ENCODE measurements around the gene TNFSF8. TPM values are rescaled to one million over a fixed set of nuclear protein-coding genes. Genes with fewer than 3 reads are reported as not detected.

Gene TNFSF8
- total and polyA plus RNA-seq, 12 donors, result 0.11 to 2.3 (median 0.65) TPM

DNA sequence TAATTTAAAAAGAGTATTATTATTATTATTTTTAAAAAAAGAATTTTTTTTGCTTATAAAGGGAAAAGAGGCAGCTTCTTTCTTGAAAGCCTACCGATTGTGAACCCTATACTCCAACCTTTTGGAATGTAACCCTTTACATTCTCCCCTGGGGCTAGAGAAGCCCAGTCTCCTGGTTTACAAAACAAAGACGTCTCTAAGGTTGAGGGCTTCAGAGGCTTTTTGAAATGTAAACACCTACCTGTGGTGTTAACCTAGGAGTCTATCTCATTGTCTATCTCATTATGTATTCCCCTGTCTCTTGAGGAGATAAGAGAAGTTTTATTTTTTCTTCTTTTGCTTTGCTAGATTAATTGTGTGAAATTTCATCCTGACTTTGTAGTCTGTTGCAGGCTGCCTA is 4.7 kb downstream of the TNFSF8 start:
- peaks cover 0 to 47% (median 20%) of the 10 kb centered on the region in 7 donors for H3K27me3 ChIP-seq

DNA sequence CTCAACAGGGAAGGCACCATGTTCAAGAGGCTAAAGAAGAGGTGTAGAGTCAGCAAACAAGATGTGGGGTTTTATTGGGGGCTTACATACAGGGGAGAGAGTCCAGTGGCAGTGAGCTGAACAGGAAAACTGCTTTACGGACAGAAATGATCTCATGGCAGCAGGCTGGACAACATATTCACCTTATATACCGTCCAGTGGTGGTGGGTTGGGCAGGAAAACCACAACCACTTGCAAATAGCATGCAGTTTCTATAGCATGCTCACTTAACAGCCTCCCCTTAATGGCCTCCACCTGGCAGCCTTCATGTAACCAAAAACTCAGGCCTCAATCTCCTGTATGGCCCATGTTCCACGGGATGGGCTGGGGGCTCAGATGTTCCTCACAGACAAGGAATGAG is 5.4 kb downstream of the TNFSF8 start:
- ATAC-seq (no peak), DNase-seq (no peak)
- no peaks in the 10 kb centered on the region for H3K36me3 ChIP-seq
- peaks cover 0 to 40% (median 14%) of the 10 kb centered on the region in 7 donors for H3K27me3 ChIP-seq
- H3K4me1 ChIP-seq, result peaks cover 0 to 18% (median 0%) of the 10 kb centered on the region in 9 donors
- no peaks in the 10 kb centered on the region for H3K9me3 ChIP-seq
- H3K27ac ChIP-seq, result no peak overlapping the region
- TF ChIP-seq, protein P1, sequence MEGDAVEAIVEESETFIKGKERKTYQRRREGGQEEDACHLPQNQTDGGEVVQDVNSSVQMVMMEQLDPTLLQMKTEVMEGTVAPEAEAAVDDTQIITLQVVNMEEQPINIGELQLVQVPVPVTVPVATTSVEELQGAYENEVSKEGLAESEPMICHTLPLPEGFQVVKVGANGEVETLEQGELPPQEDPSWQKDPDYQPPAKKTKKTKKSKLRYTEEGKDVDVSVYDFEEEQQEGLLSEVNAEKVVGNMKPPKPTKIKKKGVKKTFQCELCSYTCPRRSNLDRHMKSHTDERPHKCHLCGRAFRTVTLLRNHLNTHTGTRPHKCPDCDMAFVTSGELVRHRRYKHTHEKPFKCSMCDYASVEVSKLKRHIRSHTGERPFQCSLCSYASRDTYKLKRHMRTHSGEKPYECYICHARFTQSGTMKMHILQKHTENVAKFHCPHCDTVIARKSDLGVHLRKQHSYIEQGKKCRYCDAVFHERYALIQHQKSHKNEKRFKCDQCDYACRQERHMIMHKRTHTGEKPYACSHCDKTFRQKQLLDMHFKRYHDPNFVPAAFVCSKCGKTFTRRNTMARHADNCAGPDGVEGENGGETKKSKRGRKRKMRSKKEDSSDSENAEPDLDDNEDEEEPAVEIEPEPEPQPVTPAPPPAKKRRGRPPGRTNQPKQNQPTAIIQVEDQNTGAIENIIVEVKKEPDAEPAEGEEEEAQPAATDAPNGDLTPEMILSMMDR (IDR thresholded peaks at IDR 0.05), result no peak
- no peak overlapping the region for H3K4me3 ChIP-seq
- 73 to 75% methylated on average over 3 of the region's 3 CpGs for WGBS, 2 donors
- intact Hi-C loops (cut with DNase I), result no loop called here

More for the DNA sequence above, 4.7 kb downstream of the TNFSF8 start:
- Histone ChIP-seq H3K36me3 (no peaks in the 10 kb centered on the region), H3K4me1 (peaks cover 0 to 18% (median 0%) of the 10 kb centered on the region in 9 donors), H3K9me3 (no peaks in the 10 kb centered on the region), H3K27ac (no peak overlapping the region), H3K4me3 (no peak overlapping the region)
- ATAC-seq, result no peak
- DNase-seq, result no peak
- intact Hi-C loops (cut with DNase I), result no loop called here
- TF ChIP-seq, protein P1 (IDR thresholded peaks at IDR 0.05), result no peak
- 41 to 47% methylated on average over 2 of the region's 2 CpGs for WGBS, 2 donors

DNA sequence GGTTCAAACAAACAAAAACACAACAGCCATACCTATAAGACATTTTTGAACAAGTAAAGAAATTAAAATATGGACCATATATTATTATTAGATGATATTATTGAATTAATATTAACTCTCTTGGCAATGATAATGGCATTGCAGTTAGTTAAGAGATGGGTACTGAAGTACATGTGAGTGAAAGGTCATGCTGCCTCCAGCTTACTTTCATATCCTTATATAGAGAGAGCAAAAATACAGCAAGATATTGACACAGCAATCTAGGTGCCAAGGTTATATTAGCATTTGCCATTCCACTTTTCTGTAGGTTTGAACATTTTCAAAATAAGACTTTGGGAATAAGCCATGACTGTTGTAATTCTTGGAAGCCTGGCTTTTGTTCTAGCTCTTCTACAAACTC is 6.1 kb downstream of the TNFSF8 start:
- no peak overlapping the region for H3K4me3 ChIP-seq
- DNase-seq (no peak), ATAC-seq (no peak)
- no peak overlapping the region for H3K27ac ChIP-seq
- no peaks in the 10 kb centered on the region for H3K36me3 ChIP-seq
- intact Hi-C loops (cut with DNase I), result no loop called here
- peaks cover 0 to 38% (median 12%) of the 10 kb centered on the region in 7 donors for H3K27me3 ChIP-seq
- peaks cover 0 to 18% (median 0%) of the 10 kb centered on the region in 9 donors for H3K4me1 ChIP-seq
- TF ChIP-seq, protein P1 (IDR thresholded peaks at IDR 0.05), result no peak
- H3K9me3 ChIP-seq, result no peaks in the 10 kb centered on the region

DNA sequence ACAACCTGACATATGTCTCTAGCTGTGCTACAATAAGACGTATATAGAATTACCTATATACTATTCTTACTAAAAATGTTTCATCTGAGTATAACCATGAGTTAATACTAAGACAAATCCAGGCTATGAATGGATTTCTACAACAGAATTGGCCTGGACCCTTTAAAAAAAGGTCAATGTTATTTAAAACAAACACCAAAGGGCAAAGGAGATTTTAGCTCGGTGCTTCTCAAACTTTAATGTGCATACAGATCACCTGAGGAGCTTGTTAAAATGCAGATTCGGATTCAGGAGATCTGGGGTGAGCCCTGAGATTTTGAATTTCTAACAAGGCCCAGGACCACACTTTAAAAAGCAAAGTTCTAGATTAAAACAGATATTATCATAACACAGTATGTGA is 6.5 kb downstream of the TNFSF8 start:
- H3K27me3 ChIP-seq, result peaks cover 0 to 38% (median 12%) of the 10 kb centered on the region in 7 donors
- no peaks in the 10 kb centered on the region for H3K36me3 ChIP-seq
- H3K27ac ChIP-seq, result no peak overlapping the region
- intact Hi-C loops (cut with DNase I), result no loop called here
- H3K9me3 ChIP-seq, result no peaks in the 10 kb centered on the region
- no peak for DNase-seq
- WGBS, 2 donors, result 68 to 72% methylated on average over 3 of the region's 3 CpGs
- no peak for ATAC-seq
- TF ChIP-seq, protein P1 (IDR thresholded peaks at IDR 0.05), result no peak
- H3K4me1 ChIP-seq, result peaks cover 0 to 18% (median 0%) of the 10 kb centered on the region in 9 donors
- no peak overlapping the region for H3K4me3 ChIP-seq
